Measurements from ENCODE around the gene NFKBIZ.

GRCh38 chr3:101867996-101868395 lies 18.7 kb downstream of the NFKBIZ start:
- no peak for TF ChIP-seq CTCF (conservative IDR thresholded peaks at IDR 0.05; ENCODE audit: low read length)
- TF ChIP-seq EZH2phosphoT487 (IDR thresholded peaks at IDR 0.05; ENCODE audit: borderline replicate concordance, low read depth, low read length) = no peak
